BJ (cell line): ENCODE measurements around the gene TRIM65. TPM values are rescaled to one million over a fixed set of nuclear protein-coding genes. Genes with fewer than 3 reads are reported as not detected.

Source experiments
- CTCF ChIA-PET: fragments of 350-600 bp; formaldehyde crosslinking; extraction: SDS; loops from one replicate; lab custom pipeline; 2021; ENCODE audit warnings: antibody characterized with exemption, inconsistent platforms; lab: Yijun Ruan, JAX
- POLR2A ChIA-PET: fragments of 300-600 bp; sonication (Branson Sonifier 250); formaldehyde crosslinking; extraction: SDS; loops from one replicate; lab custom pipeline; 2021; ENCODE audit warnings: antibody characterized with exemption; lab: Charles Lee
- DNase-seq: peaks from one replicate; pipeline ENCODE4 v3.0.0-alpha.2; 2011; ENCODE audit warnings: low read depth
- H3K27me3 ChIP-seq: 2 replicates; pipeline ENCODE4 v1.6.0; 2011; ENCODE audit warnings: low read length; ENCODE audit not compliant: control insufficient read depth, insufficient read depth
- H3K36me3 ChIP-seq: 2 replicates; pipeline ENCODE4 v1.5.1; 2011; ENCODE audit warnings: low read length; ENCODE audit not compliant: control insufficient read depth, insufficient read depth
- H3K4me3 ChIP-seq: 2 replicates; pipeline ENCODE4 v1.5.1; 2011; ENCODE audit warnings: low read depth, mild to moderate bottlenecking, control low read depth, low read length
- polyA plus RNA-seq: library from polyadenylated mRNA; depleted of rRNA; stranded (reverse); fragments of >200 nt; gene quantifications from 2 replicates; pipeline ENCODE4 v1.2.3, GENCODE V29; 2011
- TF ChIP-seq, protein P1 (sequence below): IDR thresholded peaks from 2 replicates; pipeline ENCODE4 v1.5.1; 2011; ENCODE audit warnings: low read depth, mild to moderate bottlenecking, control low read depth, inconsistent platforms, low read length, moderate library complexity; ENCODE audit not compliant: insufficient read depth

The TRIM65 gene
- polyA plus RNA-seq, 1 experiment = 8.6 TPM

DNA sequence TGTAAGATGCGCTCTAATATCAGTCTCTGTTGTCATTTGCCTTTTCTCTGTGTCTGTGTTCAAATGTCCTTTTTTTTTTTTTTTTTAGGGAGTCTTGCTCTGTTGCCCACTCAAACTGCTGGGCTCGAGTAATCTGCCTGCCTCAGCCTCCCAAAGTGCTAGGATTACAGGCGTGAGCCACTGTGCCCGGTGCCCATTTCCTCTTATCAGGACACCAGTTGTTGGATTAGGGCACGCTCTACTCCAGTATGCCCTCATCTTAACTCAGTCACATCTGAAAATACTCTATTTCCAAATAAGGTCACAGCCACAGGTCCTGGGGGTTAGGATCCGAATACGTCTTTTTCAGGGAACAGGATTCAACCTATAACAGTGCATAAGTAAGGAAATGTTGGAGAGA is 16.5 kb downstream of the TRIM65 start:
- Histone ChIP-seq H3K36me3 (no peaks in the 10 kb centered on the region), H3K4me3 (no peak overlapping the region), H3K27me3 (peaks cover 2% of the 10 kb centered on the region; the same call in 1 of the 2 replicates)
- POLR2A ChIA-PET = no interaction called here
- CTCF ChIA-PET = interaction anchor here (0.7 to 6.6 kb wide), 3 partner anchors 16 to 31 kb away, joined by 4 to 58 read pairs (median 4); partner anchors contain the start of genes TRIM65 and WBP2
- no peak for DNase-seq
- TF ChIP-seq, protein P1, sequence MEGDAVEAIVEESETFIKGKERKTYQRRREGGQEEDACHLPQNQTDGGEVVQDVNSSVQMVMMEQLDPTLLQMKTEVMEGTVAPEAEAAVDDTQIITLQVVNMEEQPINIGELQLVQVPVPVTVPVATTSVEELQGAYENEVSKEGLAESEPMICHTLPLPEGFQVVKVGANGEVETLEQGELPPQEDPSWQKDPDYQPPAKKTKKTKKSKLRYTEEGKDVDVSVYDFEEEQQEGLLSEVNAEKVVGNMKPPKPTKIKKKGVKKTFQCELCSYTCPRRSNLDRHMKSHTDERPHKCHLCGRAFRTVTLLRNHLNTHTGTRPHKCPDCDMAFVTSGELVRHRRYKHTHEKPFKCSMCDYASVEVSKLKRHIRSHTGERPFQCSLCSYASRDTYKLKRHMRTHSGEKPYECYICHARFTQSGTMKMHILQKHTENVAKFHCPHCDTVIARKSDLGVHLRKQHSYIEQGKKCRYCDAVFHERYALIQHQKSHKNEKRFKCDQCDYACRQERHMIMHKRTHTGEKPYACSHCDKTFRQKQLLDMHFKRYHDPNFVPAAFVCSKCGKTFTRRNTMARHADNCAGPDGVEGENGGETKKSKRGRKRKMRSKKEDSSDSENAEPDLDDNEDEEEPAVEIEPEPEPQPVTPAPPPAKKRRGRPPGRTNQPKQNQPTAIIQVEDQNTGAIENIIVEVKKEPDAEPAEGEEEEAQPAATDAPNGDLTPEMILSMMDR = no peak

DNA sequence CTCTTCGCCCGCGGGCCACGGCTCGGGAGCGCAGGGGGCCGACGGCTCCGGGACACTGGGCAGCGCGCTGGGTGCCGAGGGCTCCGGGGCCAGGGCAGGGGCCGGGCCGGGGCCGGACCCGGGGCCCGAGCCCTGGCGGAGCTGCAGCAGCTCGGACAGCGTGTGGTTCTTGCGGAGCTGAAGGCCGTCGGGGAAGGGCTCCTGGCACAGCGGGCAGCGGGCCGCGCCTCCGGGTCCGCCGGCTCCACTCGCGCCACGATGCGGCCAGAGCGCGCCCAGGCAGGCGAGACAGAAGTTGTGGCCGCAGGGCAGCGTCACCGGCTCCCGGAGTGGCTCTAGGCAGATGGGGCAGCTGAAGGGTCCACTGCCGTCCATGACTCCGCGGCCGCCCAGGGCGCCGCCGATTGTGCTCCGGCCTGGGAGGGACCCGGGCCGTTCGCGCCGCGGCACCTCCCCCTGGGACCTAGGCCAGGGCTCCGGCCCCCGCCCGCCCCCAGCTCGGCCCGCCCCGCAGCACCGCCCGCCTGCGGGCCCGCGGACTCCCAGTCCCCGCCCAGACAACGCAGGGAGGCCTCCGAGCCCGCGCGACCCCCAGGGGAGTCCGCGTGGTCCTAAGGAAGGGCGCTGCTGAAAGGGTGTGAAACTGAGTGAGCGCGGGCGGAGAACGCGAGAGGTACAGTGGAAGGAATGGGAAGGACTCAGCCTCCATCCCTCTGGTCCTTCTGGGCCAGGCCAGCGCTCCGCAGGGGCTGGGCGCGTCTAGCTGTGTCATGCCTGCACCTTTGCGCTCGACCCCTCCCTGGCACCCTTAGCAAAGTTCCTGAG is 18.4 kb downstream of the TRIM65 start, which contains the start of gene TRIM47:
TSS of gene TRIM47 (minus strand) at position 408 of the 825 bp plus-strand sequence. CDS start at position 375, 33 bp downstream.
- Histone ChIP-seq H3K36me3 (no peaks in the 10 kb centered on the region), H3K4me3 (peak within 1 kb of the TSS; percentile 31), H3K27me3 (peaks cover 2% of the 10 kb centered on the region; the same call in 1 of the 2 replicates)
- ChIA-PET CTCF (interaction anchor here (0.7 to 6.6 kb wide), 14 partner anchors 9 to 518 kb away, joined by 3 to 58 read pairs (median 4); partner anchors contain the start of genes TRIM65 and WBP2), POLR2A (interaction anchor here (1.5 kb wide), 1 partner anchor 98 kb away, joined by 5 read pairs; no protein-coding TSS in a partner anchor)
- TF ChIP-seq, protein P1 = peak; percentile 39
- DNase-seq = no peak

DNA sequence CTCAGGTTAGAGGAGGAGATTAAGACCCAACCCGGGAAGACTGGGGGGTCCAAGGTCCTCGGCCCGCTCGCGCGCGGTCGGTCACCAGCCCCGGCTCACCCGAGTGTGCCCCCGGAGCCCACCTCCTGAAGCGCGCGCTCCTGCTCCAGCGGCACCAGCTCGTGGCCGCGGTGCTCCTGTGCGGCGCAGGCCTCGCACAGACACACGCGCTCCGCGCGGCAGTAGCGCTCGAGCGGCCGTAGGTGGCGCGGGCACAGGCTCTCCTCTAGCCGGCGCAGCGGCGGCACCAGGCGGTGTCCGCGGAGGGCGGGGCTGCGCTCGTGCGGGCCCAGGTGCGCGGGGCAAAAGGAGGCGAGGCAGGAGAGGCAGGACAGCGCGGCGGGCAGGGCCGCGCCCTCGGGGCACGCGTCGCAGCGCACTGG is 19.0 kb downstream of the TRIM65 start:
- Histone ChIP-seq H3K4me3 (peak overlapping the region; percentile 31), H3K36me3 (no peaks in the 10 kb centered on the region), H3K27me3 (peaks cover 2% of the 10 kb centered on the region; the same call in 1 of the 2 replicates)
- DNase-seq = no peak
- POLR2A ChIA-PET = interaction anchor here (1.5 kb wide), 1 partner anchor 98 kb away, joined by 5 read pairs; no protein-coding TSS in a partner anchor
- TF ChIP-seq, protein P1 = peak; percentile 35
- CTCF ChIA-PET = interaction anchor here (0.6 to 6.6 kb wide), 19 partner anchors 10 to 519 kb away, joined by 3 to 58 read pairs (median 4); partner anchors contain the start of genes TRIM65 and WBP2

DNA sequence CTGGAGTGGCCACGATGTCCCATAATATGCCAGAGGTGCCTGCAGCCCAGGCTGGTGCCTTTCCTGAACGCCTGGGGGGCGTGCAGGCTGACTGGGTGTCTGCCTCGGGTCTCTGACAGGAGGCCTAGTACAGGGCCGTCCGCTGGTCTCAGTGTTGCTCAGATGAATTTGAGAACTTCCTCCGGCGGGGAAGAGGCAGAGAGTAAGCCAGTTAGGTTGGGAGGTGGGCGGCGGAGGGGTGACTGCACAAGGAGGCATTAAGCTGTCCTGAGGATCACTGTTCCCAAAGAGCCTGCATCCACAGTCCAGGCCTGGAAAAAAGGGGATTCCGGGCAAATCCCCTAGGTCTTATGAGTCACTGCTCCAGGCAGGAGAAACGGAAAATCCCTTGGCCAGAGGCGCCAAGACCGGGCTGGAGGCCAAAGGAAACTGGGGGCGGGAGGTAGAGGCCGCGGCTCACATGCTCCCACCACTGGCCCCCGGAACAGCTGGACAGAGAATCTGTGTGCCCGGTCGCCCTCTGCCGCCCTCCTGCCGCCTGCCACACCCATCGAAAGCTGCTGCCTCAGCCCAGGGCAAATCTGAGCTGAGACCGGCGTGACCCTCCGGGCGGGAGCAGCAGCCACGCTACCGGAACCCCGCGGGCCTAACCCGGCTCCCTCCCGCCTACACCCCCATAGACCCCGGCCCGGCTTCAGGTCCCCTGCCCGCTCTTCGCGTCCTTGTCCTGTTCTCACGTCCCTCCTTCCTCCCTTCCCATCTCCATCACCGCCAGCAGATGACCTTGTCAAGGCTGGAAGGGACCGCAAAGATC is 19.6 kb downstream of the TRIM65 start:
- Histone ChIP-seq H3K4me3 (peak overlapping the region; percentile 31), H3K27me3 (peaks cover 2% of the 10 kb centered on the region; the same call in 1 of the 2 replicates), H3K36me3 (no peaks in the 10 kb centered on the region)
- DNase-seq = peak; percentile 77
- TF ChIP-seq, protein P1 = peak; percentile 28
- POLR2A ChIA-PET = interaction anchor here (1.5 kb wide), 1 partner anchor 97 kb away, joined by 5 read pairs; no protein-coding TSS in a partner anchor
- CTCF ChIA-PET = interaction anchor here (0.6 to 6.6 kb wide), 18 partner anchors 9 to 520 kb away, joined by 3 to 58 read pairs (median 3); partner anchors contain the start of genes TRIM65 and WBP2
